T-cell (primary cell): ENCODE measurements around the gene ZNF664. TPM values are rescaled to one million over a fixed set of nuclear protein-coding genes. Genes with fewer than 3 reads are reported as not detected.

Source experiments
- ATAC-seq, 4 experiments: fragments of 200-7000 bp in 3 of 4; fragments of 150-1000 bp in 1 of 4; cut with Tn5 transposase; replicated peaks in 1 of 4; 1 replicate in 3 of 4; 2 replicates in 1 of 4; pipeline ENCODE4 v1.10.0; 2021; ENCODE audit warnings: moderate library complexity in 3 of 4, mild to moderate bottlenecking in 2 of 4, moderate number of reproducible peaks in 1 of 4
- CTCF ChIA-PET, 2 donors: fragments of 300-600 bp; sonication (Branson Sonifier 250); formaldehyde crosslinking; loops; one replicate each; lab custom pipeline; 2022; ENCODE audit warnings: antibody characterized with exemption in 2 of 2; lab: Charles Lee
- POLR2A ChIA-PET, 2 donors: fragments of 300-600 bp; sonication (Branson Sonifier 250); formaldehyde crosslinking; loops; one replicate each; lab custom pipeline; 2022; ENCODE audit warnings: antibody characterized with exemption in 2 of 2; lab: Charles Lee
- DNase-seq, 35 experiments: peaks; one replicate each; pipeline versions ENCODE4 v3.0.0 to v3.0.0-alpha.2; 2013 to 2023
- H3K27ac ChIP-seq: one replicate; pipeline ENCODE4 v1.5.1; 2013; ENCODE audit warnings: low read length
- H3K27me3 ChIP-seq, 2 experiments: replicated peaks in 1 of 2; 1 replicate in 1 of 2; 2 replicates in 1 of 2; pipeline versions ENCODE4 v1.6.1 to v1.7.0; 2013; ENCODE audit warnings: low read length in 1 of 2, mixed read lengths in 1 of 2; ENCODE audit not compliant: control insufficient read depth in 2 of 2, insufficient read depth in 2 of 2; ENCODE audit errors: extremely low read depth in 1 of 2
- H3K36me3 ChIP-seq, 2 donors: 1 replicate in 1 of 2; 2 replicates in 1 of 2; pipeline versions ENCODE4 v1.6.1 to v1.7.0; 2013; ENCODE audit warnings: low read length in 1 of 2; ENCODE audit not compliant: control insufficient read depth in 2 of 2, insufficient read depth in 1 of 2; ENCODE audit errors: extremely low read depth in 1 of 2
- H3K4me1 ChIP-seq, 2 experiments: 1 replicate in 1 of 2; 2 replicates in 1 of 2; pipeline versions ENCODE4 v1.6.1 to v1.7.0; 2013; ENCODE audit warnings: low read length in 2 of 2, mixed read lengths in 1 of 2; ENCODE audit not compliant: insufficient read depth in 2 of 2, control insufficient read depth in 1 of 2; ENCODE audit errors: extremely low read depth in 1 of 2
- H3K4me3 ChIP-seq, 2 donors: 1 replicate in 1 of 2; 2 replicates in 1 of 2; pipeline versions ENCODE4 v1.5.1 to v1.7.0; 2013; ENCODE audit warnings: mild to moderate bottlenecking in 2 of 2, low read length in 1 of 2, moderate library complexity in 1 of 2; ENCODE audit not compliant: control insufficient read depth in 1 of 2; ENCODE audit errors: extremely low read depth in 1 of 2
- H3K9me3 ChIP-seq: 2 replicates; pipeline ENCODE4 v1.7.0; 2013
- H3K27ac Mint-ChIP-seq, 2 donors: one replicate each; pipeline ENCODE4 v1.8.0; 2020 to 2021; ENCODE audit warnings: mild to moderate bottlenecking in 2 of 2, mixed read lengths in 2 of 2
- H3K27me3 Mint-ChIP-seq, 2 donors: one replicate each; pipeline ENCODE4 v1.8.0; 2021 to 2022; ENCODE audit warnings: mixed read lengths in 2 of 2
- H3K36me3 Mint-ChIP-seq: one replicate; pipeline ENCODE4 v1.8.0; 2021; ENCODE audit warnings: mixed read lengths
- H3K4me1 Mint-ChIP-seq, 3 donors: one replicate each; pipeline ENCODE4 v1.8.0; 2020 to 2022; ENCODE audit warnings: mixed read lengths in 3 of 3, mild to moderate bottlenecking in 1 of 3
- H3K4me3 Mint-ChIP-seq, 3 donors: one replicate each; pipeline ENCODE4 v1.8.0; 2020 to 2022; ENCODE audit warnings: mild to moderate bottlenecking in 3 of 3, mixed read lengths in 3 of 3, moderate library complexity in 3 of 3
- H3K9me3 Mint-ChIP-seq, 3 donors: one replicate each; pipeline ENCODE4 v1.8.0; 2020 to 2022; ENCODE audit warnings: mixed read lengths in 3 of 3
- WGBS: methylation state at CpG from one replicate; pipeline ENCODE4 v1.1.5; 2013; ENCODE audit warnings: missing lambda C conversion rate; ENCODE audit not compliant: insufficient coverage; 5-methylcytosine and 5-hydroxymethylcytosine counted together
- total RNA-seq, 35 experiments: library from RNA in 6 of 35; stranded (reverse) in 6 of 35; fragments of 120-200 nt in 1 of 35; gene quantifications; one replicate each; pipeline versions ENCODE4 v1.2.1 to v1.2.4 and lab custom pipeline; 2013 to 2026

ZNF664 gene
- total RNA-seq, 5 donors from 2014 or later (not counting 1 experiment from before 2014, with no cell fraction given) = 30.6 to 58.2 (median 56.1) TPM

- DNase-seq = no peak
- H3K4me3 Mint-ChIP-seq = no peak overlapping the region
- ATAC-seq = no peak
- ChIA-PET POLR2A (no interaction called here), CTCF (no interaction called here)
- H3K27ac Mint-ChIP-seq = no peak overlapping the region
- Histone ChIP-seq H3K4me1 (peaks cover 9 to 30% of the 10 kb centered on the region in 2 experiments), H3K4me3 (no peak overlapping the region), H3K27ac (no peak overlapping the region), H3K27me3 (peaks cover 0 to 53% of the 10 kb centered on the region in 2 experiments), H3K9me3 (no peaks in the 10 kb centered on the region), H3K36me3 (no peaks in the 10 kb centered on the region)
- peaks cover 17 to 26% (median 20%) of the 10 kb centered on the region in 3 donors for H3K4me1 Mint-ChIP-seq
- no peaks in the 10 kb centered on the region for H3K9me3 Mint-ChIP-seq
- H3K27me3 Mint-ChIP-seq = peaks cover 0 to 3% of the 10 kb centered on the region in 2 donors
- 63% methylated on average over 4 of the region's 9 CpGs for WGBS
- H3K36me3 Mint-ChIP-seq = no peaks in the 10 kb centered on the region
These were observed 43.0 kb upstream of the ZNF664 start for GRCh38 chr12:123929946-123930583.

GRCh38 chr12:123931686-123932321 is 41.2 kb upstream of the ZNF664 start:
- CTCF ChIA-PET = interaction anchor here (0.7 to 1.1 kb wide), 3 partner anchors 10 to 21 kb away, joined by 3 to 8 read pairs (median 3); no protein-coding TSS in a partner anchor
- H3K27ac ChIP-seq = no peak overlapping the region
- POLR2A ChIA-PET = interaction anchor here in 1 of 2 donors (0.6 to 0.7 kb wide), 2 partner anchors 30 to 187 kb away, joined by 3 to 5 read pairs; no protein-coding TSS in a partner anchor
- peak overlapping the region; percentile 17 to 21 for H3K4me3 ChIP-seq
- peaks cover 0 to 10% of the 10 kb centered on the region in 2 donors for H3K36me3 ChIP-seq
- ATAC-seq (peak; percentile 82 to 96 (median 91)), DNase-seq (peak; percentile 10 to 75 (median 51))
- H3K27me3 ChIP-seq = peaks cover 0 to 42% of the 10 kb centered on the region in 2 experiments
- Mint-ChIP-seq H3K27me3 (peaks cover 0 to 3% of the 10 kb centered on the region in 2 donors), H3K9me3 (no peaks in the 10 kb centered on the region), H3K4me3 (peak overlapping the region; percentile 40 to 65 (median 56)), H3K27ac (peak overlapping the region in 1 of 2 donors; percentile 7), H3K36me3 (peaks cover 6% of the 10 kb centered on the region), H3K4me1 (peaks cover 22 to 33% (median 26%) of the 10 kb centered on the region in 3 donors)
- peaks cover 9 to 35% of the 10 kb centered on the region in 2 experiments for H3K4me1 ChIP-seq
- WGBS = 17% methylated on average over 8 of the region's 14 CpGs
- H3K9me3 ChIP-seq = no peaks in the 10 kb centered on the region

GRCh38 chr12:123933214-123933613 is 39.8 kb upstream of the ZNF664 start:
- peaks cover 13% of the 10 kb centered on the region for H3K36me3 Mint-ChIP-seq
- WGBS = 90% methylated on average over 7 of the region's 14 CpGs
- H3K4me1 ChIP-seq = peaks cover 14 to 49% of the 10 kb centered on the region in 2 experiments
- H3K36me3 ChIP-seq = peaks cover 0 to 10% of the 10 kb centered on the region in 2 donors
- H3K9me3 Mint-ChIP-seq = no peaks in the 10 kb centered on the region
- peaks cover 0 to 3% of the 10 kb centered on the region in 2 donors for H3K27me3 Mint-ChIP-seq
- DNase-seq (no peak), ATAC-seq (no peak)
- no peak overlapping the region for H3K4me3 ChIP-seq
- H3K27ac Mint-ChIP-seq = no peak overlapping the region
- H3K27me3 ChIP-seq = peaks cover 0 to 31% of the 10 kb centered on the region in 2 experiments
- no peaks in the 10 kb centered on the region for H3K9me3 ChIP-seq
- peaks cover 33 to 43% (median 36%) of the 10 kb centered on the region in 3 donors for H3K4me1 Mint-ChIP-seq
- ChIA-PET POLR2A (no interaction called here), CTCF (no interaction called here)
- H3K4me3 Mint-ChIP-seq = no peak overlapping the region
- H3K27ac ChIP-seq = no peak overlapping the region

GRCh38 chr12:123934016-123934620 is 38.9 kb upstream of the ZNF664 start:
- H3K27ac ChIP-seq = no peak overlapping the region
- ChIA-PET CTCF (no interaction called here), POLR2A (interaction anchor here in 1 of 2 donors (0.6 kb wide), 1 partner anchor 79 kb away, joined by 6 read pairs; no protein-coding TSS in a partner anchor)
- H3K36me3 ChIP-seq = peaks cover 0 to 10% of the 10 kb centered on the region in 2 donors
- H3K4me3 ChIP-seq = no peak overlapping the region
- Mint-ChIP-seq H3K4me1 (peaks cover 42 to 52% (median 45%) of the 10 kb centered on the region in 3 donors), H3K27ac (no peak overlapping the region), H3K9me3 (no peaks in the 10 kb centered on the region), H3K27me3 (peaks cover 0 to 3% of the 10 kb centered on the region in 2 donors), H3K36me3 (peaks cover 13% of the 10 kb centered on the region), H3K4me3 (no peak overlapping the region)
- peaks cover 17 to 58% of the 10 kb centered on the region in 2 experiments for H3K4me1 ChIP-seq
- ATAC-seq = no peak
- no peaks in the 10 kb centered on the region for H3K9me3 ChIP-seq
- 67% methylated on average over 9 of the region's 11 CpGs for WGBS
- H3K27me3 ChIP-seq = peaks cover 0 to 27% of the 10 kb centered on the region in 2 experiments
- no peak for DNase-seq

GRCh38 chr12:123934829-123935228 is 38.2 kb upstream of the ZNF664 start:
- H3K27ac ChIP-seq = no peak overlapping the region
- Mint-ChIP-seq H3K9me3 (no peaks in the 10 kb centered on the region), H3K4me1 (peaks cover 45 to 55% (median 47%) of the 10 kb centered on the region in 3 donors), H3K36me3 (peaks cover 13% of the 10 kb centered on the region), H3K27me3 (no peaks in the 10 kb centered on the region), H3K4me3 (no peak overlapping the region), H3K27ac (no peak overlapping the region)
- ChIA-PET POLR2A (interaction anchor here in 1 of 2 donors (0.6 kb wide), 1 partner anchor 80 kb away, joined by 6 read pairs; no protein-coding TSS in a partner anchor), CTCF (no interaction called here)
- 66% methylated on average over 5 of the region's 9 CpGs for WGBS
- H3K4me3 ChIP-seq = no peak overlapping the region
- peaks cover 0 to 24% of the 10 kb centered on the region in 2 experiments for H3K27me3 ChIP-seq
- H3K9me3 ChIP-seq = no peaks in the 10 kb centered on the region
- ATAC-seq (no peak), DNase-seq (peak in 1 of 35 experiments; percentile 27)
- H3K4me1 ChIP-seq = peaks cover 17 to 60% of the 10 kb centered on the region in 2 experiments
- peaks cover 3 to 11% of the 10 kb centered on the region in 2 donors for H3K36me3 ChIP-seq

GRCh38 chr12:123935956-123936355 is 37.1 kb upstream of the ZNF664 start:
- H3K4me1 Mint-ChIP-seq = peaks cover 45 to 58% (median 47%) of the 10 kb centered on the region in 3 donors
- H3K4me3 Mint-ChIP-seq = peak overlapping the region in 1 of 3 donors; percentile 70
- peaks cover 0 to 14% of the 10 kb centered on the region in 2 experiments for H3K27me3 ChIP-seq
- H3K4me1 ChIP-seq = peaks cover 17 to 60% of the 10 kb centered on the region in 2 experiments
- H3K4me3 ChIP-seq = no peak overlapping the region
- ATAC-seq (no peak), DNase-seq (no peak)
- no CpG with 5 or more reads among the region's 7 CpGs for WGBS
- no peaks in the 10 kb centered on the region for H3K9me3 Mint-ChIP-seq
- ChIA-PET CTCF (interaction anchor here in 1 of 2 donors (0.8 kb wide), 1 partner anchor 31 kb away, joined by 8 read pairs; no protein-coding TSS in a partner anchor), POLR2A (no interaction called here)
- H3K27ac Mint-ChIP-seq = peak overlapping the region; percentile 6 to 72
- H3K27me3 Mint-ChIP-seq = no peaks in the 10 kb centered on the region
- H3K9me3 ChIP-seq = no peaks in the 10 kb centered on the region
- no peak overlapping the region for H3K27ac ChIP-seq
- H3K36me3 ChIP-seq = peaks cover 6 to 15% of the 10 kb centered on the region in 2 donors
- peaks cover 13% of the 10 kb centered on the region for H3K36me3 Mint-ChIP-seq
